ENCODE results near the gene RHEB. TPM values are rescaled to one million over a fixed set of nuclear protein-coding genes. Genes with fewer than 3 reads are reported as not detected.
A peak's percentile ranks its signal among the peaks of the same experiment; 100 is the strongest.
"Not testable (repeated sequence)": the region's sequence is repeated elsewhere in the genome, so short reads cannot be mapped to it uniquely, and the experiment has no call there.

The RHEB gene
- total RNA-seq, 2 experiments from 2014 or later = 82.8 to 85.1 TPM

GRCh38 chr7:151518947-151519764 is 539 bp downstream of the RHEB start:
- H3K27ac Mint-ChIP-seq = peak overlapping the region; percentile 100
- H3K4me3 Mint-ChIP-seq = peak overlapping the region; percentile 92
- not testable (repeated sequence) for H3K9me3 Mint-ChIP-seq, H3K27me3 Mint-ChIP-seq
- peaks cover 30% of the 10 kb centered on the region for H3K36me3 Mint-ChIP-seq (ENCODE audit: low read depth)
- CTCF ChIA-PET = interaction anchor here (0.6 to 2.6 kb wide), 4 partner anchors 71 to 168 kb away, joined by 3 to 11 read pairs (median 5); no protein-coding TSS in a partner anchor
- H3K4me1 Mint-ChIP-seq = peaks cover 48% of the 10 kb centered on the region
- POLR2A ChIA-PET = interaction anchor here (0.9 to 3.8 kb wide), 12 partner anchors 9 to 179 kb away, joined by 3 to 43 read pairs (median 7); partner anchors contain the start of gene WDR86
- peak; percentile 70 for DNase-seq

GRCh38 chr7:151518105-151518946 is 1.4 kb downstream of the RHEB start:
- DNase-seq = peak; percentile 61
- ChIA-PET POLR2A (interaction anchor here (0.8 to 3.8 kb wide), 14 partner anchors 8 to 359 kb away, joined by 3 to 43 read pairs (median 6); partner anchors contain the start of gene PRKAG2), CTCF (interaction anchor here (0.9 to 2.6 kb wide), 2 partner anchors 115 to 168 kb away, joined by 4 to 7 read pairs; no protein-coding TSS in a partner anchor)
- Mint-ChIP-seq H3K27me3 (peaks cover 4% of the 10 kb centered on the region), H3K36me3 (ENCODE audit: low read depth) (peaks cover 38% of the 10 kb centered on the region), H3K4me1 (peaks cover 55% of the 10 kb centered on the region), H3K27ac (peak overlapping the region; percentile 86), H3K9me3 (peaks cover 1% of the 10 kb centered on the region), H3K4me3 (peak overlapping the region; percentile 92)

- Mint-ChIP-seq H3K9me3 (peaks cover 5% of the 10 kb centered on the region), H3K27me3 (peaks cover under 1% of the 10 kb centered on the region), H3K36me3 (ENCODE audit: low read depth) (peaks cover 42% of the 10 kb centered on the region), H3K4me1 (peaks cover 61% of the 10 kb centered on the region), H3K4me3 (peak overlapping the region; percentile 92), H3K27ac (peak overlapping the region; percentile 86)
- POLR2A ChIA-PET = interaction anchor here (0.8 to 3.8 kb wide), 9 partner anchors 8 to 360 kb away, joined by 3 to 43 read pairs (median 5); partner anchors contain the start of gene PRKAG2
- CTCF ChIA-PET = interaction anchor here (0.9 to 2.6 kb wide), 2 partner anchors 116 to 167 kb away, joined by 4 to 7 read pairs; no protein-coding TSS in a partner anchor
- DNase-seq = no peak
Measured at GRCh38 chr7:151517601-151518104, 2.0 kb downstream of the RHEB start.

- Mint-ChIP-seq H3K27ac (peak overlapping the region; percentile 9), H3K27me3 (no peaks in the 10 kb centered on the region), H3K9me3 (peaks cover 5% of the 10 kb centered on the region), H3K36me3 (ENCODE audit: low read depth) (peaks cover 48% of the 10 kb centered on the region), H3K4me3 (no peak overlapping the region), H3K4me1 (peaks cover 71% of the 10 kb centered on the region)
- DNase-seq = no peak
- POLR2A ChIA-PET = no interaction called here
- CTCF ChIA-PET = interaction anchor here (1.0 to 1.2 kb wide), 2 partner anchors 18 to 106 kb away, joined by 3 read pairs; no protein-coding TSS in a partner anchor
Measured at GRCh38 chr7:151515276-151515565, 4.5 kb downstream of the RHEB start.

- POLR2A ChIA-PET = no interaction called here
- Mint-ChIP-seq H3K9me3 (peaks cover 5% of the 10 kb centered on the region), H3K27me3 (no peaks in the 10 kb centered on the region), H3K27ac (peak overlapping the region; percentile 9), H3K36me3 (ENCODE audit: low read depth) (peaks cover 52% of the 10 kb centered on the region), H3K4me3 (no peak overlapping the region), H3K4me1 (peaks cover 73% of the 10 kb centered on the region)
- no peak for DNase-seq
- CTCF ChIA-PET = no interaction called here
Measured at GRCh38 chr7:151514461-151515275, 5.0 kb downstream of the RHEB start.

GRCh38 chr7:151513133-151513532 is 6.6 kb downstream of the RHEB start:
- H3K27ac Mint-ChIP-seq = no peak overlapping the region
- H3K36me3 Mint-ChIP-seq (ENCODE audit: low read depth) = peaks cover 47% of the 10 kb centered on the region
- ChIA-PET CTCF (no interaction called here), POLR2A (no interaction called here)
- H3K9me3 Mint-ChIP-seq = peaks cover 5% of the 10 kb centered on the region
- peaks cover 75% of the 10 kb centered on the region for H3K4me1 Mint-ChIP-seq
- H3K27me3 Mint-ChIP-seq = no peaks in the 10 kb centered on the region
- no peak for DNase-seq
- H3K4me3 Mint-ChIP-seq = no peak overlapping the region

GRCh38 chr7:151512353-151512752 is 7.3 kb downstream of the RHEB start:
- H3K4me1 Mint-ChIP-seq = peaks cover 71% of the 10 kb centered on the region

GRCh38 chr7:151511946-151512345 is 7.7 kb downstream of the RHEB start:
- ChIA-PET POLR2A (interaction anchor here (2.6 kb wide), 1 partner anchor 8 kb away, joined by 13 read pairs; the partner anchor contains the start of gene RHEB), CTCF (no interaction called here)
- DNase-seq = no peak
- Mint-ChIP-seq H3K27ac (no peak overlapping the region), H3K9me3 (peaks cover 5% of the 10 kb centered on the region), H3K36me3 (ENCODE audit: low read depth) (peaks cover 37% of the 10 kb centered on the region), H3K27me3 (no peaks in the 10 kb centered on the region), H3K4me3 (no peak overlapping the region), H3K4me1 (peaks cover 70% of the 10 kb centered on the region)

More at GRCh38 chr7:151512353-151512752, 7.3 kb downstream of the RHEB start:
- ChIA-PET CTCF (no interaction called here), POLR2A (no interaction called here)
- Mint-ChIP-seq H3K36me3 (ENCODE audit: low read depth) (peaks cover 40% of the 10 kb centered on the region), H3K9me3 (peaks cover 5% of the 10 kb centered on the region), H3K27ac (no peak overlapping the region), H3K27me3 (no peaks in the 10 kb centered on the region), H3K4me3 (no peak overlapping the region)
- DNase-seq = no peak

GRCh38 chr7:151511270-151511669 is 8.4 kb downstream of the RHEB start:
- no peak for DNase-seq
- no peak overlapping the region for H3K27ac Mint-ChIP-seq
- peaks cover 35% of the 10 kb centered on the region for H3K36me3 Mint-ChIP-seq (ENCODE audit: low read depth)
- H3K4me3 Mint-ChIP-seq = no peak overlapping the region
- H3K9me3 Mint-ChIP-seq = peaks cover 5% of the 10 kb centered on the region
- H3K4me1 Mint-ChIP-seq = peaks cover 67% of the 10 kb centered on the region
- ChIA-PET CTCF (no interaction called here), POLR2A (interaction anchor here (0.7 to 2.6 kb wide), 2 partner anchors 9 to 17 kb away, joined by 3 to 13 read pairs; partner anchors contain the start of gene RHEB)
- no peaks in the 10 kb centered on the region for H3K27me3 Mint-ChIP-seq

GRCh38 chr7:151509670-151510333 is 9.9 kb downstream of the RHEB start:
- Mint-ChIP-seq H3K27ac (no peak overlapping the region), H3K27me3 (no peaks in the 10 kb centered on the region), H3K36me3 (ENCODE audit: low read depth) (peaks cover 29% of the 10 kb centered on the region), H3K4me3 (no peak overlapping the region), H3K9me3 (peaks cover 5% of the 10 kb centered on the region), H3K4me1 (peaks cover 63% of the 10 kb centered on the region)
- CTCF ChIA-PET = no interaction called here
- POLR2A ChIA-PET = interaction anchor here (1.0 to 2.6 kb wide), 2 partner anchors 8 to 10 kb away, joined by 4 to 13 read pairs; partner anchors contain the start of gene RHEB
- no peak for DNase-seq

- no peak for DNase-seq
- H3K4me3 Mint-ChIP-seq = no peak overlapping the region
- peaks cover 5% of the 10 kb centered on the region for H3K9me3 Mint-ChIP-seq
- POLR2A ChIA-PET = interaction anchor here (1.1 to 1.3 kb wide), 2 partner anchors 8 to 10 kb away, joined by 5 to 8 read pairs; partner anchors contain the start of gene RHEB
- no peak overlapping the region for H3K27ac Mint-ChIP-seq
- H3K36me3 Mint-ChIP-seq (ENCODE audit: low read depth) = peaks cover 24% of the 10 kb centered on the region
- H3K27me3 Mint-ChIP-seq = no peaks in the 10 kb centered on the region
- H3K4me1 Mint-ChIP-seq = peaks cover 56% of the 10 kb centered on the region
- CTCF ChIA-PET = interaction anchor here (1.6 kb wide), 1 partner anchor 265 kb away, joined by 3 read pairs; no protein-coding TSS in a partner anchor
Measured at GRCh38 chr7:151508991-151509390, 10.7 kb downstream of the RHEB start.
